Body of pancreas (tissue), 4 donors: Measurements from ENCODE around the gene LYPD3.

Source experiments
- CTCF ChIP-seq, 7 experiments: fragments of 450-650 bp in 4 of 7; fragments of 200-600 bp in 3 of 7; sonication (generic) in 3 of 7; IDR thresholded peaks; one replicate each; pipeline ENCODE4 v1.5.1; 2016 to 2019; ENCODE audit warnings: antibody characterized with exemption in 7 of 7
- POLR2A ChIP-seq, 3 donors: fragments of 450-650 bp; IDR thresholded peaks; one replicate each; pipeline ENCODE4 v1.6.1; 2016; ENCODE audit warnings: antibody characterized with exemption in 3 of 3, mild to moderate bottlenecking in 2 of 3

- TF ChIP-seq CTCF (IDR thresholded peaks at IDR 0.05) (no peak), POLR2A (IDR thresholded peaks at IDR 0.05) (no peak)
Observed at GRCh38 chr19:43474487-43474886, 9.1 kb upstream of the LYPD3 start.
